Posterior cingulate gyrus (tissue), 11 donors: ENCODE measurements around the gene KRTAP10-5.
"Not testable (repeated sequence)": the region's sequence is repeated elsewhere in the genome, so short reads cannot be mapped to it uniquely, and the experiment has no call there.

Experiments
- DNase-seq, 10 donors: peaks; one replicate each; pipeline versions ENCODE4 v3.0.0 to v3.0.0-alpha.2; 2020 to 2021; ENCODE audit warnings: mixed read lengths in 3 of 10
- intact Hi-C: fragments of 100-400 bp; cut with DNase I; formaldehyde crosslinking; loops from one replicate; pipeline ENCODE4 v1.15.1; 2023

Gene KRTAP10-5

DNA sequence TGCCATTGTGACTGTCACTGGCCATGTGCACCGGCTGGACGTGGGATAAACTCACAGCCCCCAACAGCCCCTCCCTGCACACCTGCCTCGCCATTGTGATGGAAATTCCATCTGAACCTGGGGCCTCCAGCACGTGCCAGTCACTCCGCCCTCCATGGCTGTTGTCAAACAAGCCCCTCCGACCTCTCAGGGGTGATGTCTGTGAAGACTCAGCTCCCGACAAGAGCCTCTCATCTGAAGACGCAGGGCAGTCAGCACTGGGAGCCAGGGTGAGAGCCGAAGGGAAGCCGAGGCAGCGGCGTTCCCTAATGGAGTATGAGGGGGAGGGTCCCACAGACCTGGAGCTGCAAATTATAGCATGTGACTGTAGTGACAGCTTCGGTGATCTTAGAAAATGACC lies 27.7 kb downstream of the KRTAP10-5 start:
- DNase-seq: peak in 1 of 10 donors; percentile 71
- intact Hi-C loops: no loop called here

DNA sequence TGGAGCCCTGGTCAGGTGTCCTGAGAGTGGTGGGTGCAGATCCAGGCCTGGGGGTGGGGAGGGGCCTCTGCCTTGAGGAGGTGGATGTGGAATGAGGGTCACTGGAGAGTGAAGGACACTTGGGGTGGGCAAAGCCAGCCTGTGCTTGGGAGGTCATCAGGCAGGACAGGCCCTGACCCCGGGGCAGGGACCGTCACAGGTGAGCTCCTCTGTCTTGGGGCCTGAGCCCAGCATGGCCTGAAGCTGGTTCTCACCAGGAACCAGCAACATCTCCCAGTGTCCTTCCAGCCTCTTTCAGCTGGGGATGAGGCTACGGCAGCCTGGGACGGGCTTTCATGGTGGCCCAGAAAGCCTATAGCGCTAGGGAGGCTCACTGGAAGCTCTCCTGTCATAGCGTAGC lies 28.3 kb downstream of the KRTAP10-5 start:
- intact Hi-C loops: no loop called here
- DNase-seq: peak in 1 of 10 donors; percentile 58

DNA sequence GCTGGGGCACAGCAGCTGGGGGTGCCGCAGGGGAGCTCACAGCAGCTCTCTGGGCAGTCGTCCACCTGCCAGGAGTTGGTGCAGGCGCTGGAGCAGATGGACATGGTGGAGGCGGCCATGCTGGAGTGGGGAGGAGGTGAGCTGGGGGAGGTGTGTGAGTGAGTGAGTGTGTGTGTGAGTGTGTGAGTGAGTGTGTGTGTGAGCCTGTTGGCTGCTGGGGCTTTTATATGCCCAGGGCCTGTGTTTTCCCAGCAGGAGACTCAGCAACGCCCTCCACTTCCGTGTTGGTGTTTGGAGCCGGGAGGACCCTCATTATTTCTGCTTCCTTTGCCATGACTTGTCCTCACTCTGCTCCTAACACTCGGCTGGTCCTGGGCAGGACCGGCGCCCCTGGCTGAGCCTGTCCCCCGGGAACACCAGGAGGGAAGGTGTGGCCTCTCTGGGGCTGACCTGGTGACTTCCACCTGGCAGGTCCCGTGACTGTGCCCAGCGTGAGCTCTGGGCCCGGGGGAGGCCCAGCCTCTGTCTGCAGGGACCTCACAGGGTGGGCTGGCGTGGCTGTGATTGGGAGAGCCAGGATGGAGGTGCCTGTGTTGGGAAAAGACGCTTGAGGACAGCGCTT lies 29.0 kb downstream of the KRTAP10-5 start, which contains the start of gene KRTAP10-2:
Gene KRTAP10-2 (minus strand): TSS at position 166 of the 622 bp plus-strand sequence. CDS start 47 bp downstream, at position 119.
- peak in 3 of 10 donors; percentile 55 to 81 (median 79) for DNase-seq
- intact Hi-C loops: no loop called here

DNA sequence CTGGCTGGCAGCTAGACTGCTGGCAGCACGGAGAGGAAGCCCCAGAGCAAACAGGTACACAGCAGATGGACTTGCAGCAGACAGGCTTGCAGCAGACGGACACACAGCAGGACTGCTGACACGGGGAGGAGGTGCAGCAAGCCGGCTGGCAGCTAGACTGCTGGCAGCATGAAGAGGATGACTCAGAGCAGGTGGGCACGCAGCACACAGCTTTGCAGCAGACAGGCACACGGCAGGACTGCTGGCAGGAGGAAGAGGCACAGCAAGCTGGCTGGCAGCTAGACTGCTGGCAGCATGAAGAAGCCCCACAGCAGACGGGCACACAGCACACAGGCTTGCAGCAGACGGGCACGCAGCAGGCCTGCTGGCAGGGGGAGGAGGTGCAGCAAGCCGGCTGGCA lies 29.6 kb downstream of the KRTAP10-5 start:
- DNase-seq: peak in 4 of 10 donors; percentile 8 to 86 (median 77)
- intact Hi-C loops: no loop called here

DNA sequence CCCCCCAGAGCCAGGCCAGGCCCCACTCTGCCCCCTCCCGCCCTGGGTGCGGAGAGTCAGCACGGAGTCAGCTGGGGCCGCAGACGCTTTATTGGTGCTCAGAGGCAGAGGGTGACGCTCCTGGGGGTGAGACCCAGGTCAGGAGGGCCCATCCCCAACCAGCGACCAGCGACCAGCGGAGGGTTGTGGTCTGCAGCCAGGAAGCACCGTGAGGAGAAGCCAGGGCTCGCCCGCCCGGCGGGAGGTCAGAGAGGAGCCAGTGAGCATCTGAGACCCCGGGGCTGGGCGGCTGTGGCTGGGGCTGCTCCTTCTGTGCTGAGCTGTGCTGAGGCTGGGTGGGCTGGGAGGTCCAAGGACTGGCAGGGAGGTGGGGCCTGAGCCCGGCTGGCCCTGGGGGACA lies 30.1 kb downstream of the KRTAP10-5 start:
- DNase-seq: peak in 4 of 10 donors; percentile 9 to 75 (median 62)
- intact Hi-C loops: not testable (repeated sequence)

DNA sequence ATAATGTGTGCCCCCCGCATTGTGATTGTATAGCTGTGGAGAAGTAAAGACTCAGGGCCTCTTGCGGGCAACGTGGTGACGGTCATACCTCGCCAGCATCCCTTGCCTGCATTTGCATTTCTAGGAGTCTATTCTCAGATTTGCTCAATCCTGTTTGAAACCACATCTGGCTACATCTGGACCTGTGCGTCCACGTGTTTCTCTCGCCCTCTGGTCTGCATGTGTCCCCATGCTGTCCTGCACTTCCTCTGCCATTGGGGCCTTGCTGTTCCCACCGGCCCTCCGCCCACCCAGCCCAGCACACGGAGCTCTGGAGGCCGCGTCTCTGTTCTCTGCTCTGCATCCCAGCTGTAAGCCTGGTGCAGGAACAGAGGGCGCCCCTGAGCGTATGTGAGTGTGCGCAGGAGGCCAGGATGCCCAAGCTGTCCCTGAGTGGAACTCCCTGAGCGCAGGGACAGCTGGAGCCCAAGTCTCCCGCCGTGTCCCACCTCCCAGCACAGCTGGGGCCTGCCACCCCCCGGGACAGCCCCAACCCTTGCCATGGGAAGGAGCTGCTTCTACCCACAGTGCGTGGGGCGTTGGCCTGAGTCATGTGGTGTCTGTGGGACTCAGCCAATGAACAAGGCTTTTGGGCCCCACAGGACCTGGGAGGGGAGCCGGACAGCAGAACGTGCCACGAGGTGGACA lies 30.7 kb downstream of the KRTAP10-5 start:
- intact Hi-C loops: no loop called here
- peak in 1 of 10 donors; percentile 80 for DNase-seq

DNA sequence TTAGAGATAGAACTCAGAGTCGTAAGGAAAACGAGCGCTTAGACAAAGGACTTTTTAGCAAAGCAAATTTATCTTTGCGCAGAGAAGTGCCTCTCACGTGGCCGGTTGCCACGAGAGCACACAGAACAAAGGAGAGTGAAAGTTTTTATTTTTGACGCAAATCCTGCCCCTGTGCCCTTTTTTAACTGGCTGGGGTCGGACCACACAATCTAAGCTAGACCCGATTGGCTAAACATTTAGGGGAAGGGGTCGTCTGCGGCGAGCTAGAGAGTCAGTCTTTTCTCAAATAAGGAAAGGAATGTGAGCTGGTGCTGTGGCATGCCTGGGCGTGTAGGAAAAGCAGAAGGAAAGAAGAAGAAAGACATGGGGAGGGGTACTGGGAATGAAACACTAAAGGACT lies 31.5 kb downstream of the KRTAP10-5 start:
- intact Hi-C loops: no loop called here
- DNase-seq: no peak

DNA sequence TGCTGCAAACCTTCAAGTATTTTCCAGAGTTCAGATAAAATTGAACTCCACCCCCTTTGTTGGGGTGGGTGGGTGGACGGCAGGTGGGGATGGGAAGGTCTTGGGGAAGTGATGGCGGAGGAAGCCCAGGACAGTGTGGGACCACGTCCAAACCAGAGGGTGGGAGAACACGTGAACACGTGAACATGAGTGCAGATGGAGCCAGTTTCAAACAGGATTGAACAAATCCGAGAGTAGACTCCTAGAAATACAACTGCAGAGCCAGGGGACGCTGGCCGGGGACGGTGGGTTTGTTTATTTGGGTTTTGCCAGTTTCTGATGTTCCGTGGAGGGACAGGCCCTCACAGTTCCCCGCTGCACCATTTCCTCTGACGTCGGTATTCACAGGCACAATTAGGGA lies 32.0 kb downstream of the KRTAP10-5 start:
- intact Hi-C loops: no loop called here
- DNase-seq: no peak

DNA sequence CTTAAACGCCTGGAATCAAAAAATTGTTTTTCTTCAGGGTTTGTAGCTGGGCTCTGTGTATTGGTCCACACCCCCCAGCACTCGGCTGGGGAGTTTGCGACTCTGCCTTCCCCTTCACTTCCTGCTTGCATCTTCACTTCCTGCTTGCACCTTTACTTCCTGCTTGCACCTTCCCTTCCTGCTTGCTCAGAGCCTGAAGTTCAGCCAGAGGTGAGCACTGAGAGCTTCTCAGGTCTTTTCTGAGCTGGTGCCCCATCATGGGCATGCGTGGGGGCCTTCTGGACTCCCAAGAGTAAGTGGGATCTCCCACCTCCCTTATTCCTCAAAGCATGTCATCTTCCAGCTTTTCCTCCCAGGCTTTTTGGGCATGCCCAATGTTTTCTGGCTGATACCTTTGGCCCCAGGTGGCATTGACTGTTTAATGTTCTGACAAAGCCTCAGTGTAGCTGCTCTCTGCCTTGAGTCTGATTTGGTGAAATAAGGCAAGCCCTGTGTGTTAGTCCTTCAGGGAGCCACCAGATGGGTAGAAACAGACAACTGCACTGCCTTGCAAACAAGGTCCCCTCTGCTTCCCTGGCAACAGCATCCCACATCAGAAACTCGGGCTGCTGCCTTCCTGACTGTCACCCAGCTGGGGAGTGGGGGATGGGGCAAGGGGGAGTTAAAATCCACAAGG lies 32.6 kb downstream of the KRTAP10-5 start:
- no peak for DNase-seq
- intact Hi-C loops: no loop called here

DNA sequence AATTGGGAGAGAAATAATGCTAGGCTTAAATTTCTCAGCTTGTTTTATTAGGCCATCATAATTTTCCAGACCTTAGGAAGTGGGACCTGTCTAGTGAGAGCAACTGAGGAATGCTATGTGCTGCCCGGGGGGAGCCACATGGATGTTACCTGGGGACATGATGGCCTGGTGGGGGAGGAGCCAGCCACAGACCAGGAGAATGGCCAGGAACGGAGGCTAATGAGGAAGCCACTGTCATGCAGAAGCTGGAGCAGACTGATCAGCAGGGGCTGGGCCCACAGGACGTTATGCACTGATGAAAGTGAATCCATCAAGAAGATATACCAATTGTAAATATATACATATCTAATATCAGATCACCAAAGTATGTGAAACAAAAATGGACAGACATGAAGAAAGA lies 35.8 kb downstream of the KRTAP10-5 start:
- intact Hi-C loops: no loop called here
- no peak for DNase-seq

DNA sequence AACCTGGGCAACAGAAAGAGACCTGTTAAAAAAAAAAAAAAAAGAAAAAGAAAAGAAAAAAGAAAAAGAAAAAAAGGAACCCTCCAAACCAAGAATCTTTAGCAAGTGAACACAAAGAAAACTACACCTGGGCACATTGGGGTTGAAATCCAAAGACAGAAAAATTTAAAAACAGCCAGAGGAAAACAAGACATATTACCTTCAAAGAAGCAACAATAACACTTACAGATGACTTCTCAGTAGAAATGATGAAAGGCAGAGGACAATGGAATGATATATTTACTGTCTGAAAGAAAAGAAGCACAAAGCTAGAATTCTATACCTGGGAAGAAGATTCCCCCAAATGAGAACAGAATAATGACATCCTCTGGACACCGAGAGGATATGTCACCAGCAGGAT lies 37.7 kb downstream of the KRTAP10-5 start:
- intact Hi-C loops: no loop called here
- DNase-seq: no peak

DNA sequence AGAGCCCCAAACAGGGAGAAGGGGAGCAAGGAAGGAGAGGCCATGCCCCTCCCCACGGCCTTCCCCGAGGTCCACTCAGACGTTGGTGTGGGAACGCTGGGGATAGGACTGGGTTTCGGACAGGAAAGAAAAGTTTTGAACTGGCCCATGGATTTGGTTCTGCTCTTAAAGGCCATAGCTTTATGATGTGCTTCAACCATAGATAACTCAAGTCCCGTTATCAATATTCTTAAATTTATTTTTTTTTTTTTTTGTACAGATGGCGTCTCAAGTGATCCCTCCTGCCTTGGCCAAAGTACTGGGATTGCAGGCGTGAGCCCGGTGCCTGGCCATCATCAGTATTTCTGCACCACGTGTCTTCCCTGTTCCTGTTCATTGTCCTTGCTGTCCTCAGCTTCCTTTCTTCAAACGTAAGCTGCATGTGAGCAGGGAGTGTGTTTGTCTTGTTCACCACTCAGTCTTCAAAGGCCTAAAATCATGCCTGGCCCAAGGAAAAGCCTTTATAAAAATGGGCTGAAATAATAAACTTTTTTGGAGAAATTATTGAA lies 39.6 kb downstream of the KRTAP10-5 start:
- intact Hi-C loops: no loop called here
- peak in 1 of 10 donors; percentile 3 for DNase-seq

DNA sequence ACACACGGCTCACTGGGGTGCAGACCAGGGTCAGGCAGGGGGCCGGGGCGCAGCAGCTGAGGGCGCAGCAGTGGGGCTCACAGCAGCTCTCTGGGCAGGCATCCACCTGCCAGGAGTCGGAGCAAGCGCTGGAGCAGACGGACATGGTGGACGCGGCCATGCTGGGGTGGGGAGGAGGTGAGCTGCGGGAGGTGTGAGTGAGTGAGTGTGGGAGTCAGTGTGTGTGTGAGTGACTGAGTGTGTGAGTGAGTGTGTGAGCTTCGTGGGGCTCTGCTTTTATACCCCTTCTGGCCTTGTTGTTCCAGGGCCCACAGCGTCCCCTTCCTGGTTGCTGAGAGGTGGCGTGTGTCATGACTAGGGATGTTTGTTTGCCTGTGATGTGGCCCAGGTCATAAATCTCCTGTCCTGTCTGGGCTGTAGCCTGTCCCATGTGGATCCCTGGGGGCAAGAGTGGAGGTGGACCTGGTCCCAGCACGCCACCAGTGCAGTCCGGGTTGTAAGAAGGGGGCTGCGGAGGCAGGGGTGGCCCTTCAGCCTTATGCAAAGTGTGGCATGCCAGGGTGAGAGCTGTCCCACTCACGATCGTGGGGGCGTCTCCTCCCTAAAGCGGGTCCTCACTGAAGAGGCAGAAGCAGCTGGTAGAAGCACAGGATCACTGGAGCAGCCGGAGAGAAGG lies 40.3 kb downstream of the KRTAP10-5 start, which contains the start of gene KRTAP10-1:
Gene KRTAP10-1 (minus strand): TSS at position 205 of the 676 bp plus-strand sequence. CDS start 45 bp downstream, at position 160.
- intact Hi-C loops: no loop called here
- DNase-seq: no peak

DNA sequence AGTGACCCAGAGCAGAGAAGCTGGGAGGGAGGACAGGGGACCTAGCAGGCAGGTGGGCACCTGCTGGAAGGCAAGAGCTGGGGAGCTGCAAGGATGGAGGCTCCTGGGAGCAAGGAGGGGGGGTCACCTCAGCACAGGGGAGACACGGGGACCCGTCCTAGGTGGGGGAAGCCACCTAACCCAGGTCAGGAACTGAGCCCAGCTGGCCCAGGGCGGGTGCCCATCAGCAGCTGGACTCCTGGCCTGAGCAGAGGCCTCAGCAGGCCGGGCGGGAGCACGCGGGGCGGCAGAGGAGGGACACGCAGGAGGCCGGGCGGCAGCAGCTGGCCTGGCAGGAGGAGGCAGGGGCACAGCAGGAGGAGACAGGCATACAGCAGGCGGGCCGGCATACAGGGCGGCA lies 41.4 kb downstream of the KRTAP10-5 start:
- DNase-seq: no peak
- intact Hi-C loops: no loop called here

DNA sequence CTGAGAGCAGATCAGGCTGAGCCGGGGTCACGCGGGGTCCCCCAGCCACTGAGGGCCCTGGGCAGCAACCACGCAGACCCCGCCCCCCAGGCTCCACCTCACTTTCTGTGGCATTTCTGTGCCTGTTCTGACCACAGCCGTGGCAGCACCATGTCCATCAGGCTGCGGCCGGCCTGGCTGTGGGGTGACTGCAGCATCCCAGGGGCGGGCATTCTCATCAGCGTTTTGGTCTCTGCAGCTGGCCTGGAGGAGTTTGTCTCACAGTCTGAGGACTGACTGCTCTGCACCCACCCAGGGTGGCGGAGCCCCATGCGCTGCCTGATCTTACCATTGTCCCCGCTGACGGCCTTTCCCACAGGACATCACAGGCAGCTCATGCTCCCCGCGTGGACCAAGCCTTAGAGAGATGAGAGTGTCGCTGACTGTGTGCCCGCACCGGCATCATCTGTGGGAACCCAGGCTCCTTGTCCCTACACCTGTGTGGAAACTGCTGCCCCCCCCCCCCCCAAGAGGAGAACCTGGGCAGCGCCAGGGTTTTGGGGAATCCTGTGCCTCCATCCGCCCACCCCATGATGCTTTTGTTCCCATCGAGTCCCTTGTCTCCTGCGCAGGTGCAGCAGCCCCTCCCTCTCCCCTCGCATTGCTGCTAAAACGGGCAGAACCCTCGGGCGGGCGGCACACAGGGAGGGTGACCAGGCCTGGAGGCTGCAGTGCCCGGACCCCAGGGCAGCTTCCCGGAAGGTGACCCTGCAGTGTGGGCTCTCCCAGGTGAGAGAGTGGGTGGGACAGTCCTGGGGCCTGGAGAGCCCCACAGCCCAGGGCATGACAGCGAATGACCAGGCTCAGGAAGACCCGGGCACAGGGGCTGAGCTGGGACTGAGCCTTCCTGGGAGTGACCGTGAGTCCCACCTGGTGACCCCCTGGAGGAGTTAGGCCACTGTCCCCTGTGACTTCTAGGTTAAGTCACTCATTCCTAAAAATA lies 42.2 kb downstream of the KRTAP10-5 start:
- DNase-seq: peak in 3 of 10 donors; percentile 3 to 74 (median 5)

DNA sequence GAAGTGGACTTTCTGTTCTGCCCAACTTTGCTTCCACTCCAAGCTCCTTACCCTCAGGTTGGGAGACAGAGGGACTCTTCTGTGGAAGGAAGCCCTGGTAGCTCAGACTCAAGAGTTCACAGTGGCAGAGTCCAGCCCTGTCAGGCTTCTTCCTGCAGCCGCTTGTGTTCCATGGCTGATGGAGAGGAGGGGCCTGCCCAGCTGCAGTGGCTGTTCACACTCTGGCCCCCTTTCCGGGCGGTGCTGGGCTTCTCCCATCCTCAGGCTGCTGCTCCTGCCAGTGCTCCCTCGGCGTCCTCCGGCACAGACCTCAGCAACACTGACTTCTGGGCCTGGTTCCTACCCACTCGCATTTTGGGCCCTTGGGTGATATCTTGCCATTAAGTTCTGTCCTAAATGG lies 44.4 kb downstream of the KRTAP10-5 start:
- peak in 2 of 10 donors; percentile 5 to 52 for DNase-seq
- intact Hi-C loops: no loop called here

More for the DNA sequence above, 42.2 kb downstream of the KRTAP10-5 start:
- intact Hi-C loops: no loop called here

DNA sequence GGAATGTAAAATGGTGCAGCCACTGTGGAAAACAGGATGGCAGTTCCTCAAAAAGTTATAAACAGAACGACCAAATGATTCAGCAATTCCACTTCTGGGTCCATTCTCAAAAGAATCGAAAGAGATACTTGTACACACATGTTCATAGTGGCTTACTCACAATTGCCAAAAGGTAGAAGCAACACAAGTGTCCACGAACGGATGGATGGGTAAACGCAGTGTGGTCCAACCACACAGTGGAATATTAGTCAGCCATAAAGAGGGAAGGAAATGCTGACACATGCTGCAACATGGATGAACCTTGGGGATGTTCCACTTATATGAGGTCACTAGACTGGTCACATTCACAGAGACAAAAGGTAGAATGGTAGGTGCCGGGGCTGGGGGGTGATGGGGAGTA lies 45.7 kb downstream of the KRTAP10-5 start:
- no peak for DNase-seq
- intact Hi-C loops: no loop called here

DNA sequence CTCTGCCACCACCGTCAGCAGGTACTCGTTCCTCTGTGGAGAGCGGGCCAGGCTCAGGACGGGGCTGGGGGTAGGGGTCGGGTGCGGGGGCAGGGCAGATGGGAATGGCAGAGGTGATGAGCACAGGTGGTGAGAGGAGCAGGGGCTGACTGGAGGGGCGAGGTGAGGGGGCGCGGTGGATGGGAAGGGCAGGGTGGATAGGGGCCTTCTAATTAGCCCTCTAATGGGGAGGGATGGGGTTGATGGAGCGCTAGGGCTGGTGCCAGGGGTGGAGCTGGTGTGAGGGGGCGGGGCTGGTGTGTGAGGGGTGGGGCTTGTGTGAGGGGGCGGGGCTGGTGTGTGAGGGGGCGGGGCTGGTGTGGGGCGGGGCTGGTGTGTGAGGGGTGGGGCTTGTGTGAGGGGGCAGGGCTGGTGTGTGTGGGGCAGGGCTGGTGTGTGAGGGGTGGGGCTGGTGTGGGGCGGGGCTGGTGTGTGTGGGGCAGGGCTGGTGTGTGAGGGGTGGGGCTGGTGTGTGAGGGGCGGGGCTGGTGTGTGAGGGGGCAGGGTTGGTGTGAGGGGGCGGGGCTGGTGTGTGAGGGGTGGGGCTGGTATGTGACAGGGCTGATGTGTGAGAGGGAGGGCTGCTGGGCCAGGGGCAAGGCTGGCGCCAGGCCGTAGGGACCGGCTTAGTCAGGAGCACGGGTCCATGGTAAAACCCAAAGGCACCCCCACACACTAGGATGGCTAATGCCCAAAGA lies 46.3 kb downstream of the KRTAP10-5 start:
- intact Hi-C loops: no loop called here
- DNase-seq: peak in 3 of 10 donors; percentile 3 to 12 (median 4)
